Upper lobe of left lung (tissue), 6 donors: Measurements from ENCODE around the gene ATAD2B. TPM values are rescaled to one million over a fixed set of nuclear protein-coding genes. Genes with fewer than 3 reads are reported as not detected.

Experiments used
- ATAC-seq, 2 donors: fragments of 200-7000 bp; cut with Tn5 transposase; one replicate each; pipeline ENCODE4 v1.9.1; 2022; ENCODE audit warnings: mild to moderate bottlenecking in 2 of 2, moderate library complexity in 2 of 2; ENCODE audit not compliant: low FRiP score in 2 of 2
- DNase-seq, 2 donors: peaks; one replicate each; pipeline ENCODE4 v3.0.0-alpha.2; 2019 to 2020
- H3K27ac ChIP-seq, 4 donors: fragments of 200-600 bp; sonication (generic); one replicate each; pipeline ENCODE4 v1.5.1; 2016 to 2019
- H3K27me3 ChIP-seq, 4 donors: fragments of 200-600 bp; sonication (generic); one replicate each; pipeline ENCODE4 v1.5.1; 2017 to 2019
- H3K36me3 ChIP-seq, 4 donors: fragments of 200-600 bp; sonication (generic); one replicate each; pipeline ENCODE4 v1.5.1; 2016 to 2019
- H3K4me1 ChIP-seq, 4 donors: fragments of 200-600 bp; sonication (generic); one replicate each; pipeline ENCODE4 v1.5.1; 2018 to 2019
- H3K4me3 ChIP-seq, 4 donors: fragments of 200-600 bp; sonication (generic); one replicate each; pipeline ENCODE4 v1.5.1; 2017 to 2019; ENCODE audit warnings: mild to moderate bottlenecking in 2 of 4, moderate library complexity in 1 of 4
- H3K9me3 ChIP-seq, 4 donors: fragments of 200-600 bp; sonication (generic); one replicate each; pipeline ENCODE4 v1.5.1; 2018 to 2019
- EP300 ChIP-seq, 4 donors: sonication (generic); formaldehyde crosslinking; IDR thresholded peaks; one replicate each; pipeline ENCODE4 v1.5.1; 2017; ENCODE audit warnings: antibody characterized with exemption in 4 of 4, control low read depth in 2 of 4
- POLR2A ChIP-seq, 4 donors: fragments of 450-650 bp; IDR thresholded peaks; one replicate each; pipeline ENCODE4 v1.5.1; 2016 to 2017; ENCODE audit warnings: antibody characterized with exemption in 4 of 4, mild to moderate bottlenecking in 2 of 4
- POLR2AphosphoS5 ChIP-seq, 2 donors: sonication (generic); formaldehyde crosslinking; IDR thresholded peaks; one replicate each; pipeline ENCODE4 v1.5.1; 2017; ENCODE audit warnings: antibody characterized with exemption in 2 of 2
- WGBS, 2 donors: methylation state at CpG; one replicate each; pipeline ENCODE4 v1.1.5; 2017 to 2018; 5-methylcytosine and 5-hydroxymethylcytosine counted together
- total RNA-seq, 6 donors: library from RNA; depleted of rRNA in 4 of 6; stranded (reverse); fragments of >200 nt in 4 of 6; gene quantifications; one replicate each; pipeline versions ENCODE4 v1.1.0 to v1.2.1, GENCODE V29; 2016 to 2021
- TF ChIP-seq, protein P1 (sequence below), 6 experiments: fragments of 450-650 bp in 4 of 6; fragments of 200-600 bp in 2 of 6; sonication (generic) in 2 of 6; IDR thresholded peaks; one replicate each; pipeline ENCODE4 v1.5.1; 2016 to 2019; ENCODE audit warnings: antibody characterized with exemption in 6 of 6
- donor health status: DM: no; HTN: no; CAD: no; lungs with moderate emphysema.
- donor health status: DM: no; HTN: yes; CAD: no; lungs with severe emphysema.

The ATAD2B gene
- total RNA-seq, 6 donors from 2014 or later, result 17.8 to 51.3 (median 25.3) TPM

DNA sequence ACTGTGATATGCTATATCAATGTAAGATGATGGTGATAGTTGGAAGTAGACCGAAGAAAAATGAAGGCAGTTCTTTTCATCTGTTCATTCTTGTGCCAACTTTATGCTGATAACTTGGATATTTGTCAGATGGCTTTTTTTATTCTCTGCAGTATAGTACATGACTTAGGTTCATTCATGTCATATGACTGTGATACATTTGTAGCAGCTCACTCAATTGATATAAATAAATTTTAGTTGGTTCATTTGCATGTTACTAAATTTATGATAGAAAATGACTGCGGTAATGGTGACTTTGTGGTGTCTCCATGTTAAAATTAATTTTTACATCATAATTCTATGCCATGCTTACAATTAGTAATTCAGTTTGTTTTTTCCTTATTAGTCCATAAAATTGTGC is 20.4 kb upstream of the ATAD2B start:
- no peak for TF ChIP-seq POLR2AphosphoS5 (IDR thresholded peaks at IDR 0.05)
- no peak for TF ChIP-seq POLR2A (IDR thresholded peaks at IDR 0.05)
- TF ChIP-seq, protein P1, sequence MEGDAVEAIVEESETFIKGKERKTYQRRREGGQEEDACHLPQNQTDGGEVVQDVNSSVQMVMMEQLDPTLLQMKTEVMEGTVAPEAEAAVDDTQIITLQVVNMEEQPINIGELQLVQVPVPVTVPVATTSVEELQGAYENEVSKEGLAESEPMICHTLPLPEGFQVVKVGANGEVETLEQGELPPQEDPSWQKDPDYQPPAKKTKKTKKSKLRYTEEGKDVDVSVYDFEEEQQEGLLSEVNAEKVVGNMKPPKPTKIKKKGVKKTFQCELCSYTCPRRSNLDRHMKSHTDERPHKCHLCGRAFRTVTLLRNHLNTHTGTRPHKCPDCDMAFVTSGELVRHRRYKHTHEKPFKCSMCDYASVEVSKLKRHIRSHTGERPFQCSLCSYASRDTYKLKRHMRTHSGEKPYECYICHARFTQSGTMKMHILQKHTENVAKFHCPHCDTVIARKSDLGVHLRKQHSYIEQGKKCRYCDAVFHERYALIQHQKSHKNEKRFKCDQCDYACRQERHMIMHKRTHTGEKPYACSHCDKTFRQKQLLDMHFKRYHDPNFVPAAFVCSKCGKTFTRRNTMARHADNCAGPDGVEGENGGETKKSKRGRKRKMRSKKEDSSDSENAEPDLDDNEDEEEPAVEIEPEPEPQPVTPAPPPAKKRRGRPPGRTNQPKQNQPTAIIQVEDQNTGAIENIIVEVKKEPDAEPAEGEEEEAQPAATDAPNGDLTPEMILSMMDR (IDR thresholded peaks at IDR 0.05), result no peak
- TF ChIP-seq EP300 (IDR thresholded peaks at IDR 0.05), result no peak
- Histone ChIP-seq H3K4me3 (no peak overlapping the region), H3K27me3 (no peaks in the 10 kb centered on the region), H3K27ac (no peak overlapping the region), H3K4me1 (no peaks in the 10 kb centered on the region), H3K36me3 (no peaks in the 10 kb centered on the region), H3K9me3 (no peaks in the 10 kb centered on the region)
- ATAC-seq (no peak), DNase-seq (no peak)
- 93 to 95% methylated on average over 2 of the region's 2 CpGs for WGBS, 2 donors

DNA sequence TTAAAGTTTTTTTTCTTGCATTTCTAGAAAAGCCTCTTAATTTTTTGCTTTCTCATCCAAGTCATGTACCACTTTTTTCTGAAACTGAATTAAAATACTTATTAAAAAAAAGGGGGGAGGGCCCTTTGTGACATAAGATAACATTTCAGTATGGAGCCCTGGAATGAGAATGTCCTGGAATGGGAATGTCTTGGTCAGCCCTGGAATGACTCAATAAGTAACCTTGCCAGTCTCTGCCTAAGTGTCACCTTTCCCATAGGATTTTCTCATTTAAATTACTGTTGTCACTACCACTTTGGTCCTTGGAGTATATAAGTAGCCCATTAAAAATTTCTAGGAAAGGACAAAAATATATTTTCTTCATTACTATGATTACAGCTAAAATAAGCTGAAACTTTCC is 18.1 kb upstream of the ATAD2B start:
- Histone ChIP-seq H3K36me3 (no peaks in the 10 kb centered on the region), H3K9me3 (no peaks in the 10 kb centered on the region), H3K27me3 (no peaks in the 10 kb centered on the region), H3K4me3 (no peak overlapping the region), H3K27ac (no peak overlapping the region), H3K4me1 (peaks cover 0 to 12% (median 6%) of the 10 kb centered on the region in 4 donors)
- DNase-seq (no peak), ATAC-seq (no peak)
- TF ChIP-seq POLR2A (IDR thresholded peaks at IDR 0.05) (no peak), EP300 (IDR thresholded peaks at IDR 0.05) (no peak), POLR2AphosphoS5 (IDR thresholded peaks at IDR 0.05) (no peak)
- TF ChIP-seq, protein P1 (IDR thresholded peaks at IDR 0.05), result no peak

- no peak for ATAC-seq
- WGBS, 2 donors, result 95 to 100% methylated on average over 1 of the region's 1 CpG
- Histone ChIP-seq H3K4me3 (no peak overlapping the region), H3K36me3 (no peaks in the 10 kb centered on the region), H3K27ac (no peak overlapping the region), H3K27me3 (no peaks in the 10 kb centered on the region), H3K9me3 (no peaks in the 10 kb centered on the region), H3K4me1 (peaks cover 0 to 14% (median 6%) of the 10 kb centered on the region in 4 donors)
- TF ChIP-seq POLR2A (IDR thresholded peaks at IDR 0.05) (no peak), POLR2AphosphoS5 (IDR thresholded peaks at IDR 0.05) (no peak), EP300 (IDR thresholded peaks at IDR 0.05) (no peak)
- TF ChIP-seq, protein P1 (IDR thresholded peaks at IDR 0.05), result no peak
- no peak for DNase-seq
These were observed 17.6 kb upstream of the ATAD2B start for GRCh38 chr2:23944527-23944926.

DNA sequence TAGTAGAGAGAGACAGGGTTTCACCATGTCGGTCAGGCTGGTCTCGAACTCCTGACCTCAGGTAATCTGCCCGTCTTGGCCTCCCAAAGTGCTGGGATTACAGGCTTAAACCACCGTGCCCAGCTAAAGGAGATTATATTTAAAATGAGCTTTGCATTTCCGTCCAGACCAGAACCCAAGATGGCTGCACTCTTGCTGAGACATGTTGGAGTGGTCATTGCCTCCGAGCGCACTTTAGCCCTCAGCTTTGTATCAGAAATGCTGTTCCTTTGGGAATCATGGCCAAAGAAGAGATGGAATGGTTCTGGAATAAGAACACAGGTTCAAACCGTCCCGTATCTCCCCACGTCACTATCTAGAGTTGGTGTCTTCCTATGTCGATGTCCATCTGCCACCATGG is 16.7 kb upstream of the ATAD2B start:
- DNase-seq (no peak), ATAC-seq (no peak)
- no peak overlapping the region for H3K27ac ChIP-seq
- H3K4me3 ChIP-seq, result no peak overlapping the region
- H3K4me1 ChIP-seq, result peaks cover 0 to 22% (median 6%) of the 10 kb centered on the region in 4 donors
- TF ChIP-seq, protein P1 (IDR thresholded peaks at IDR 0.05), result no peak
- TF ChIP-seq POLR2A (IDR thresholded peaks at IDR 0.05), result no peak
- no peak for TF ChIP-seq POLR2AphosphoS5 (IDR thresholded peaks at IDR 0.05)
- TF ChIP-seq EP300 (IDR thresholded peaks at IDR 0.05), result no peak
- 95 to 97% methylated on average over 11 of the region's 11 CpGs for WGBS, 2 donors
- no peaks in the 10 kb centered on the region for H3K36me3 ChIP-seq
- no peaks in the 10 kb centered on the region for H3K9me3 ChIP-seq
- no peaks in the 10 kb centered on the region for H3K27me3 ChIP-seq

- no peak for ATAC-seq
- 84 to 87% methylated on average over 8 of the region's 8 CpGs for WGBS, 2 donors
- peak overlapping the region in 1 of 4 donors; percentile 94 for H3K4me3 ChIP-seq
- no peaks in the 10 kb centered on the region for H3K36me3 ChIP-seq
- no peaks in the 10 kb centered on the region for H3K27me3 ChIP-seq
- peaks cover 0 to 22% (median 6%) of the 10 kb centered on the region in 4 donors for H3K4me1 ChIP-seq
- no peak for DNase-seq
- TF ChIP-seq, protein P1 (IDR thresholded peaks at IDR 0.05), result no peak
- TF ChIP-seq POLR2A (IDR thresholded peaks at IDR 0.05), result no peak
- TF ChIP-seq POLR2AphosphoS5 (IDR thresholded peaks at IDR 0.05), result no peak
- no peak for TF ChIP-seq EP300 (IDR thresholded peaks at IDR 0.05)
- H3K27ac ChIP-seq, result peak overlapping the region in 1 of 4 donors; percentile 96
- H3K9me3 ChIP-seq, result no peaks in the 10 kb centered on the region
These were observed 14.7 kb upstream of the ATAD2B start for GRCh38 chr2:23941644-23942043.
